Measurements from ENCODE around the gene CA4. TPM values are rescaled to one million over a fixed set of nuclear protein-coding genes. Genes with fewer than 3 reads are reported as not detected.
"Not testable (repeated sequence)": the region's sequence is repeated elsewhere in the genome, so short reads cannot be mapped to it uniquely, and the experiment has no call there.

Gene CA4
- total RNA-seq, 1 donor from 2014 or later = 72.8 TPM

DNA sequence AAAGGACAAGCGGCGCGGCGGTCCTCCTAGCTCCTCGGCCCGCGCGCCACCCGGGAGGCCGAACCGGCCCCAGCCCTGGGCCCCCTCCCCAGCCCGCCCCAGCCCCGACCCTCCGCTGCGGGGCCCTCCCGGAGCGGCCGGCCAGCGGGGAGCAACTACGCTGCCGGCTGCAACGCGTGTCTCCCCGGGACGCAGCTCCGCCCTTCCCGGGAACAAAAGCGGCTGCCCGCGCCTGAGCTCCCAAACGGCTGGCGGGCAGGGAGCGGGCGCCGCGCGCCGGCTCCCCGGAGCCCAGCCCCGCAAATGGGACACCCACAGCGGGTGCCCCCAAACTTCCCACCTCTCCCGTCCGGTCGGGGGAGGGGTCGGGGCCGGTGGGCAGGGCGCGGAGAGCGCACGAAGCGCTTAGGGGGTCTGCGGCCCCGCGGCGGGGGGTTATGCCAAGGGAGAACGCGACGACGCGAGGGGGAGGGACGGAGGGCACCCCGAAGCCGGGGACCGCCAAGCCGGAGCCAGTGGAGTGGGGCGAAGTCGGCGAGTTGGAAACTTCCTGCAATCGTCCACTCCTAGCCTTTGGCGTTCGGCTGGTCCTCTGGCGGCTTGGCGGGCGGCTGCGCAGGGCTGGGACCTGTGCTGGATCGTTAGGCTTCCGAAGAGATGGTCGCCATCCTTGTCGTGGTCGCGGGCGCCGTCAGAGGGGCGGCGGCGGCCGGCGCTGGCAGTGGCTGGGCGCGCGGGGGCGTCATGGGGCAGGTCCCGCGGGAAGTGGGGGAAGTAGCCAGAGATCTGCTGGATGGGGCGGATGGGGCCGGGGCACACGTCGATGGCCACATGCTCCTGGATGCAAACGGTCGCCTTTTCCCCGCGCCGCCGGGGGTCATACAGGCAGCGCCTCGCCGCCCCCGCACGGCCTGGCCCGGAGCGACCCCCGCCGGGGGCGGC lies 29.7 kb upstream of the CA4 start:
- peak; percentile 52 to 77 for ATAC-seq
- H3K36me3 ChIP-seq; DNase-seq; intact Hi-C loops (cut with DNase I); H3K9me3 ChIP-seq; H3K27me3 ChIP-seq (ENCODE audit: low read depth); H3K27ac ChIP-seq; H3K4me1 ChIP-seq; H3K4me3 ChIP-seq: not testable (repeated sequence)

DNA sequence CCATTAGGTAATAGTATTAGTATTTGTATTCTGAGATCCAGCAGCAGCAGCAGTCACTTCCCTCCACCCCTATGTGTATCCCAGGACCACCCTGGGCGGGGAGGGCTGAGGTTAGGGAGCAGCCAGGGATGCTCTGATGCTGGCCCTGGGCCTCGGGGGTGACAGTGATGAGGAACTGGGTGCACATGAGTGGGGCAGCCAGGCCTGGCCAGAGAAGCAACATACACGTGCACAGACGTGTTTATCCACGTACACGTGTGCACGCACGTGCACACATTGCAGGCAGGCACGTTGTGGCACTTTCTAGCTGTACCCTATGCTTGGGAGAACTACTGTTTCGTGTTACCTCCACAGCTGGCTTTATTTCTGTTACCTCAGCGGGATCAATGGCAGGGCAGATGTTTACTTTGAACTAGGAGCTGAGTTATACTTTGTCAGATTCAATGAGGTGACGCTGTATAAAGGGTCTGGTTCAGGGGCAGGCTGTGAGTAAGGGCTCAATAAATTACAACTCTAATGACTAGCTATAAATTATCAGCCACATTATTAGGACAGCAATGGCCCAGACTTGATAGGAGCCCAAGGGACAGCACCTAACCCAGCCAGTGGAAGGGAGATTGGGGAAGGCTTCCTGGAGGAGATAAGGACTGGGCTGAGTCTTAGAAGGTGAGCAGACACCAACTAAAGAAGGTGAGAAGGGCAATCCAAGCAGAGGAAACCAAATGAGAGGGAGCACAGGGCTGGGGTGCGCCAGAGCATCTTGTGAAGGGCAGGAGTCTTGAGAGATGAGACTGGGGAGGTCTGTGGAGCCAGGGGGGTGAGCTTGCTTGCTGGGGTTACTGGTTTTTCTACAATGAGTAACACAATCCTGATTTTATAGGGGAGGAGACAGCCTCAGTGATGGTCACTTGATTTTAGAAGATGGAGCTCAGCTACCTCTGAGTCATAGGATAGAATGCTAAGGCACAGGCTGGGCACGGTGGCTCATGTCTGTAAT lies 22.4 kb upstream of the CA4 start:
- H3K4me1 ChIP-seq = no peaks in the 10 kb centered on the region
- TF ChIP-seq, protein P1, sequence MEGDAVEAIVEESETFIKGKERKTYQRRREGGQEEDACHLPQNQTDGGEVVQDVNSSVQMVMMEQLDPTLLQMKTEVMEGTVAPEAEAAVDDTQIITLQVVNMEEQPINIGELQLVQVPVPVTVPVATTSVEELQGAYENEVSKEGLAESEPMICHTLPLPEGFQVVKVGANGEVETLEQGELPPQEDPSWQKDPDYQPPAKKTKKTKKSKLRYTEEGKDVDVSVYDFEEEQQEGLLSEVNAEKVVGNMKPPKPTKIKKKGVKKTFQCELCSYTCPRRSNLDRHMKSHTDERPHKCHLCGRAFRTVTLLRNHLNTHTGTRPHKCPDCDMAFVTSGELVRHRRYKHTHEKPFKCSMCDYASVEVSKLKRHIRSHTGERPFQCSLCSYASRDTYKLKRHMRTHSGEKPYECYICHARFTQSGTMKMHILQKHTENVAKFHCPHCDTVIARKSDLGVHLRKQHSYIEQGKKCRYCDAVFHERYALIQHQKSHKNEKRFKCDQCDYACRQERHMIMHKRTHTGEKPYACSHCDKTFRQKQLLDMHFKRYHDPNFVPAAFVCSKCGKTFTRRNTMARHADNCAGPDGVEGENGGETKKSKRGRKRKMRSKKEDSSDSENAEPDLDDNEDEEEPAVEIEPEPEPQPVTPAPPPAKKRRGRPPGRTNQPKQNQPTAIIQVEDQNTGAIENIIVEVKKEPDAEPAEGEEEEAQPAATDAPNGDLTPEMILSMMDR (IDR thresholded peaks at IDR 0.05) = no peak
- no peaks in the 10 kb centered on the region for H3K36me3 ChIP-seq
- peaks cover 3% of the 10 kb centered on the region for H3K27me3 ChIP-seq (ENCODE audit: low read depth)
- no peak overlapping the region for H3K4me3 ChIP-seq
- intact Hi-C loops (cut with DNase I) = no loop called here
- no peaks in the 10 kb centered on the region for H3K9me3 ChIP-seq
- ATAC-seq (no peak), DNase-seq (no peak)
- H3K27ac ChIP-seq = no peak overlapping the region

DNA sequence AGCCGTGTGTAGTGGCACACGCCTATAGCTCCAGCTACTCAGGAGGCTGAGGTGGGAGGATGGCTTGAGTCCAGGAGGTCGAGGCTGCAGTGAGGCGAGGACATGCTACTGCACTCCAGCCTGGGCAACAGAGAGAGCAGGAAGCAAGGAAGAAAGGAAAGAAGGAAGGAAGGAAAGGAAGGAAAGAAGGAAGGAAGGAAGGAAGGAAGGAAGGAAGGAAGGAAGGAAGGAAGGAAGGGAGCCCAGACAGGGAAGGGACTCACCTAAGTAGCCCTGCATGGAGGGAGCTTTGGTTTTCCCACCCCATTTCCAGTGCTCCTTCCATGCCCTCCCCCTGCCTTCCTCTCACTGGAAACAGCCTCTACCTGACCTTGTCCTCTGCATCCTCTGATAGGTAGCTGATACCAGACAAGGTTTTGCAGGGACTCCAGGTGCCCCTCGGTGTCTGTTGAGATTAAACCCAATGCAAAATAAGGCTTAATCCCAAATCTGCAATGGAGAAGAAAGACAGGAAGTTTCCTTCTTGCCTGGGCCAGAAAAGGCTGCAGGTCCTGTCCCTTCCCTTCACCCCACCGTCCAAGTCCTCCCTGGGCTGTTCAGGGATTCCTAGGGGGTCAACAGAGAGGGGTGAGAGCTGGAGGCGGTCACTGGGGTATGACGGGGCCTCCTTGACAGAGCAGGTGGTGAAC lies 21.5 kb upstream of the CA4 start:
- intact Hi-C loops (cut with DNase I) = no loop called here
- H3K4me1 ChIP-seq = no peaks in the 10 kb centered on the region
- no peaks in the 10 kb centered on the region for H3K36me3 ChIP-seq
- ATAC-seq (no peak), DNase-seq (no peak)
- no peaks in the 10 kb centered on the region for H3K9me3 ChIP-seq
- H3K27me3 ChIP-seq (ENCODE audit: low read depth) = peaks cover 3% of the 10 kb centered on the region
- H3K4me3 ChIP-seq = no peak overlapping the region
- no peak overlapping the region for H3K27ac ChIP-seq
- TF ChIP-seq, protein P1 (IDR thresholded peaks at IDR 0.05) = no peak

DNA sequence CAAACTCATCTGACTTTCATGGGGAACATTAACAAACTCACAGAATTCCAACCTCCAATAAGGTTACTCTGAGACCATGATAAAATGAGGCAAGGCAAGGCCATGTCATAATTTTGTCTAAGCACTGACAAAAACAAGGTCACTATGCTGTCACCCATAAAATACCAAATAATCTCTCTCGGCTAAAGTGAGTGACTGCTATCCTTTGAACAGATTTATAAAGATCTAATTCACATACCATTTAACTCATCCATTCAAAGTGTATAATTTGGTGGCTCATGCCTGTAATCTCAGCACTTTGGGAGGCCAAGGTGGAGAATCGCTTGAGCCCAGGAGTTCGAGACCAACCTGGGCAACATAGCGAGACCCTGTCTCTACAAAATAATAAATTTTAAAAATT lies 20.6 kb upstream of the CA4 start:
- TF ChIP-seq, protein P1 (IDR thresholded peaks at IDR 0.05) = no peak
- Histone ChIP-seq H3K9me3 (no peaks in the 10 kb centered on the region), H3K4me1 (peaks cover 3% of the 10 kb centered on the region), H3K27ac (no peak overlapping the region), H3K36me3 (no peaks in the 10 kb centered on the region), H3K27me3 (ENCODE audit: low read depth) (peaks cover 3% of the 10 kb centered on the region), H3K4me3 (no peak overlapping the region)
- ATAC-seq (no peak), DNase-seq (no peak)
- intact Hi-C loops (cut with DNase I) = no loop called here

DNA sequence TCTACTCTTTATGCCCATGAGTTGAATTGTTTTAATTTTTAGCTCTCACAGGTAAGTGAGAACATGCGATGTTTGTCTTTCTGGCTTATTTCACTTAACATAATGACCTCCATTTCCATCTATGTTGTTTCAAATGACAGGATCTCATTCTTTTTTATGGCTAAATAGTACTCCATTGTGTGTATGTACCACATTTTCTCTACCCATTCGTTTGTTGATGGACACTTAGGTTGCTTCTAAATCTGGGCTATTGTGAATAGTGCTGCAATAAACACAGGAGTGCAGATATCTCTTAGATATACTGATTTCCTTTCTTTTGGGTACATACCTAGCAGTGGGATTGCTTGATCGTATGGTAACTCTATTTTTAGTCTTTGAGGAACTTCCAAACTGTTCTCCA lies 19.3 kb upstream of the CA4 start:
- DNase-seq (no peak), ATAC-seq (no peak)
- Histone ChIP-seq H3K4me1 (peaks cover 10% of the 10 kb centered on the region), H3K9me3 (no peaks in the 10 kb centered on the region), H3K27ac (no peak overlapping the region), H3K4me3 (no peak overlapping the region), H3K36me3 (no peaks in the 10 kb centered on the region), H3K27me3 (ENCODE audit: low read depth) (peaks cover 3% of the 10 kb centered on the region)
- intact Hi-C loops (cut with DNase I) = no loop called here
- TF ChIP-seq, protein P1 (IDR thresholded peaks at IDR 0.05) = no peak

All from lower lobe of right lung (tissue), 2 donors.